PC-9 (cell line): ENCODE measurements around the gene DOCK1. TPM values are rescaled to one million over a fixed set of nuclear protein-coding genes. Genes with fewer than 3 reads are reported as not detected.

ENCODE experiments used
- BruUV-seq: library from RNA; stranded (reverse); fragments of 400-500 nt; replicated peaks from 2 replicates; lab custom pipeline; 2021; lab: Mats Ljungman, UMichigan
- CTCF ChIA-PET: fragments of 300-600 bp; sonication (Branson Sonifier 250); formaldehyde crosslinking; loops from one replicate; lab custom pipeline; 2022; ENCODE audit warnings: antibody characterized with exemption; lab: Charles Lee
- POLR2A ChIA-PET: fragments of 300-600 bp; sonication (Branson Sonifier 250); formaldehyde crosslinking; loops from one replicate; lab custom pipeline; 2022; ENCODE audit warnings: antibody characterized with exemption; ENCODE audit not compliant: unreplicated experiment; lab: Charles Lee
- DNase-seq, 2 experiments: peaks; one replicate each; pipeline versions ENCODE4 v3.0.0 to v3.0.0-alpha.2; 2015 to 2022; ENCODE audit warnings: mixed read lengths in 1 of 2
- H2AFZ ChIP-seq: fragments of 200-600 bp; sonication (generic); 2 replicates; pipeline ENCODE4 v1.8.1; 2017; ENCODE audit warnings: antibody characterized with exemption
- H3F3A ChIP-seq: fragments of 200-600 bp; sonication (generic); 2 replicates; pipeline ENCODE4 v1.8.1; 2017; ENCODE audit warnings: antibody characterized with exemption, mild to moderate bottlenecking, low read depth; ENCODE audit not compliant: insufficient read depth
- H3K27ac ChIP-seq: fragments of 200-600 bp; sonication (generic); 2 replicates; pipeline ENCODE4 v1.6.1; 2016; ENCODE audit warnings: mixed run types
- H3K27me3 ChIP-seq: fragments of 200-600 bp; sonication (generic); 2 replicates; pipeline ENCODE4 v1.6.1; 2016; ENCODE audit warnings: low read depth, mixed run types; ENCODE audit not compliant: insufficient read depth
- H3K36me3 ChIP-seq: fragments of 200-600 bp; sonication (generic); 2 replicates; pipeline ENCODE4 v1.6.1; 2016; ENCODE audit warnings: low read depth, mixed run types
- H3K4me1 ChIP-seq: fragments of 200-600 bp; sonication (generic); replicated peaks from 2 replicates; pipeline ENCODE4 v1.6.1; 2016; ENCODE audit warnings: mixed run types; ENCODE audit not compliant: insufficient read depth
- H3K4me2 ChIP-seq: fragments of 200-600 bp; sonication (generic); 2 replicates; pipeline ENCODE4 v1.6.1; 2017; ENCODE audit warnings: mixed run types
- H3K4me3 ChIP-seq: fragments of 200-600 bp; sonication (generic); 2 replicates; pipeline ENCODE4 v1.6.1; 2016; ENCODE audit warnings: mixed run types
- H3K79me2 ChIP-seq: fragments of 200-600 bp; sonication (generic); 2 replicates; pipeline ENCODE4 v1.6.1; 2017; ENCODE audit warnings: low read depth, mixed run types
- H3K9me2 ChIP-seq: fragments of 200-600 bp; sonication (generic); 2 replicates; pipeline ENCODE4 v1.8.1; 2017; ENCODE audit warnings: mild to moderate bottlenecking; ENCODE audit not compliant: insufficient read depth
- H3K9me3 ChIP-seq: fragments of 200-600 bp; sonication (generic); 2 replicates; pipeline ENCODE4 v1.8.1; 2016; ENCODE audit warnings: low read depth; ENCODE audit not compliant: insufficient read depth
- H4K20me1 ChIP-seq: fragments of 200-600 bp; sonication (generic); 2 replicates; pipeline ENCODE4 v1.8.1; 2017; ENCODE audit not compliant: insufficient read depth
- EZH2 ChIP-seq: fragments of 200-600 bp; sonication (generic); IDR thresholded peaks from 2 replicates; pipeline ENCODE4 v1.8.0; 2017; ENCODE audit warnings: antibody characterized with exemption, low read depth
- intact Hi-C: fragments of 100-400 bp; cut with micrococcal nuclease; formaldehyde crosslinking; loops from one replicate; pipeline ENCODE4 v1.10.0; 2022; ENCODE audit not compliant: unreplicated experiment
- total RNA-seq: library from RNA; stranded (reverse); gene quantifications from 2 replicates; pipeline ENCODE4 v1.2.3, GENCODE V29; 2021
- TF ChIP-seq, protein P1 (sequence below): fragments of 200-600 bp; sonication (generic); conservative IDR thresholded peaks from 2 replicates; pipeline ENCODE4 v1.6.1; 2017; ENCODE audit warnings: mixed run types, antibody characterized with exemption, mild to moderate bottlenecking, moderate library complexity

DOCK1 gene
- total RNA-seq, 1 experiment from 2014 or later: 24.8 TPM

DNA sequence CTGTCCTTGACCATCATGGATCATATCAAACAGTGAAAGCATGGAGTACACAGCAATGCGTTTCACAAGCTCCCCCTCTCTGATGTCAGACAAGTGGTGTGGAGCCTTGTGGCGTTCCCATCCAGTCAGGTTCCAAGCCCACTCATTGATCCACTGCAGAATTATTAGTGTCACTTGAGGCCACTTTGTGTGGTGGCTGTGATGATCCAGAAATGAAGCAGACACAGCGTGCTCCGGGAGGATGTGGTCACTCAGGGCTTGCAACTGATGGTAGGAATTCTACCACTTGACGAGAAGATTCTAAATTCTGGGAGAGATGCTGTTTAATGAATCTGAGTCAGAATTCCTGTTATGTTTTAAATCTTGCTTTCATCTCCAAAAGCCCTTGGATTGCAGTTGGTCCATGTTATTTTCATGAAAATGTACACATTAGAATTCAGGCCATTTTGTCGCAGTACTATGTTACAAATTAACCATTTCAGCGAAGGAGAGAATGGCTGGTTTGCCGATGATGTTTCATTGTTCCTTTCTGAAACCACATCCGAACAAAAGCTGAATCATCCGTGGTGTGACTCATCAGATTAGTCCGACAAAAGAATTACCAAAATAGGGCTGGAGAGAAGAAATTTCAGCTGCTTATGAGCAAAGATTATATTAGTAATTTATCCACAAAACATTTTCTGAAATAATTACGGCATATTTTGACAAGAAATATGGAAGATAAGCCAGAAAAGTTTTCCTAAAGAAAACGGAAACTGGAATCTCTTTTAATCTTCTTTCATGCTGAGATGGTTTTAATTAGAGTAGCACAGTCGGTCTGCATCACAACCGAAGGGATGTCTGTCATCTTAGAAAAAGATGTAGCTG is 243.1 kb downstream of the DOCK1 start:
- Histone ChIP-seq H3F3A (peaks cover 17% of the 10 kb centered on the region; the same call in 1 of the 2 replicates), H3K4me1 (peaks cover 43% of the 10 kb centered on the region), H3K27me3 (no peaks in the 10 kb centered on the region), H3K79me2 (no peaks in the 10 kb centered on the region), H4K20me1 (no peaks in the 10 kb centered on the region), H3K36me3 (no peaks in the 10 kb centered on the region), H3K9me2 (no peaks in the 10 kb centered on the region), H3K27ac (peak overlapping the region; percentile 81), H3K9me3 (no peaks in the 10 kb centered on the region), H2AFZ (no peak overlapping the region), H3K4me3 (no peak overlapping the region), H3K4me2 (peak overlapping the region; percentile 57)
- TF ChIP-seq, protein P1, sequence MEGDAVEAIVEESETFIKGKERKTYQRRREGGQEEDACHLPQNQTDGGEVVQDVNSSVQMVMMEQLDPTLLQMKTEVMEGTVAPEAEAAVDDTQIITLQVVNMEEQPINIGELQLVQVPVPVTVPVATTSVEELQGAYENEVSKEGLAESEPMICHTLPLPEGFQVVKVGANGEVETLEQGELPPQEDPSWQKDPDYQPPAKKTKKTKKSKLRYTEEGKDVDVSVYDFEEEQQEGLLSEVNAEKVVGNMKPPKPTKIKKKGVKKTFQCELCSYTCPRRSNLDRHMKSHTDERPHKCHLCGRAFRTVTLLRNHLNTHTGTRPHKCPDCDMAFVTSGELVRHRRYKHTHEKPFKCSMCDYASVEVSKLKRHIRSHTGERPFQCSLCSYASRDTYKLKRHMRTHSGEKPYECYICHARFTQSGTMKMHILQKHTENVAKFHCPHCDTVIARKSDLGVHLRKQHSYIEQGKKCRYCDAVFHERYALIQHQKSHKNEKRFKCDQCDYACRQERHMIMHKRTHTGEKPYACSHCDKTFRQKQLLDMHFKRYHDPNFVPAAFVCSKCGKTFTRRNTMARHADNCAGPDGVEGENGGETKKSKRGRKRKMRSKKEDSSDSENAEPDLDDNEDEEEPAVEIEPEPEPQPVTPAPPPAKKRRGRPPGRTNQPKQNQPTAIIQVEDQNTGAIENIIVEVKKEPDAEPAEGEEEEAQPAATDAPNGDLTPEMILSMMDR: no peak
- no peak for TF ChIP-seq EZH2
- intact Hi-C loops: loop anchor here (5.0 kb wide), 1 partner anchor 136 kb away; no protein-coding TSS in a partner anchor
- CTCF ChIA-PET: no interaction called here
- peak in 1 of 2 experiments; percentile 65 for DNase-seq
- POLR2A ChIA-PET: interaction anchor here (0.7 kb wide), 1 partner anchor 1282 kb away, joined by 6 read pairs; no protein-coding TSS in a partner anchor
- BruUV-seq: no TSS peak

DNA sequence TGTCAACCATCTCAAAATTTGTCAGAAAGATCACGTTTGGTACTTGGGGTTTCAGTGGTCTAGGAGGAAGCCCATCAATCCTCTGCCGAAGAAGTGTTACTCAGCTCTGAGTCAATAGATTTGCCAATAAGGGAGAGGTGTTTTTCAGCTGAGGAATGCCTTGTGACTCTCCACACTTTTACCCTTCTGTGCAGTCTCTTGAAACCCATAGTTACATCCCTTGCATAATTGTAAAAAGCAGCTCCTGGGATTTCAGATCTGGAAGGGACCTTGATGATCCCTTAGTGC is 243.6 kb downstream of the DOCK1 start:
- H3K4me1 ChIP-seq: peaks cover 43% of the 10 kb centered on the region
- peak overlapping the region; percentile 57 for H3K4me2 ChIP-seq
- no peaks in the 10 kb centered on the region for H3K9me3 ChIP-seq
- TF ChIP-seq, protein P1: no peak
- no peak for TF ChIP-seq EZH2
- CTCF ChIA-PET: no interaction called here
- no peak overlapping the region for H3K4me3 ChIP-seq
- intact Hi-C loops: loop anchor here (5.0 kb wide), 1 partner anchor 137 kb away; no protein-coding TSS in a partner anchor
- H3K27me3 ChIP-seq: no peaks in the 10 kb centered on the region
- no peaks in the 10 kb centered on the region for H3K79me2 ChIP-seq
- no peak overlapping the region for H2AFZ ChIP-seq
- peaks cover 17% of the 10 kb centered on the region; the same call in 1 of the 2 replicates for H3F3A ChIP-seq
- POLR2A ChIA-PET: interaction anchor here (0.7 kb wide), 1 partner anchor 1283 kb away, joined by 6 read pairs; no protein-coding TSS in a partner anchor
- DNase-seq: peak in 1 of 2 experiments; percentile 68
- H3K36me3 ChIP-seq: no peaks in the 10 kb centered on the region
- no peaks in the 10 kb centered on the region for H3K9me2 ChIP-seq
- BruUV-seq: no TSS peak
- H4K20me1 ChIP-seq: no peaks in the 10 kb centered on the region
- peak overlapping the region; percentile 81 for H3K27ac ChIP-seq

DNA sequence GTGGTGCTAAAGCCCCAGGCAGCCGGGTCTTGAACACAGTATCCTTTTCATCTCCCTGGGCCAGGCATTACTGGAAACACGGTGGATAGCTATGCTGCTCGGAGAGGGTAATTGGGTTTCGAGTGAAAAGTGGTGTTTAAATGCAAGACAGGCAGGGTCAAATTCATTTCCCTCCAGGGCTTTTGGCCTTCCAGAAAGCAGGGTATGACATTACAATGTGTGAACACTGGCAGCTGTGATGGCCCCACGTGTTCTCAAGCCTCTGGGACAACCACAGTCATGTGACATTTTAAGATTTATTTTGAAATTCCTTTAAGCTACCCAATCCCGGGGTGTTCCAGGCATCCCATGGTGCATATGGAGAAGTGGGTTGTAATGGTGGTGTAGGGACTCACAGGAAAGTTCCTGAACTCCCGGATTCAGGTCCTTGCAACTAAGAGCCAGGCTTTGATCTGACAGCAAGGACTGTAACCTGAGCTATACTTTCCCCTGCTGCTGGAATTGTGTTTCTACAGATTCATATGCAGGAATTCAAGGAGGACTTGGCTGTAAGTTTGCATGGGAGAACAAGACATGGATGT is 244.4 kb downstream of the DOCK1 start:
- Histone ChIP-seq H3K27ac (peak overlapping the region; percentile 81), H4K20me1 (no peaks in the 10 kb centered on the region), H3K4me3 (no peak overlapping the region), H3K27me3 (no peaks in the 10 kb centered on the region), H2AFZ (no peak overlapping the region), H3K79me2 (no peaks in the 10 kb centered on the region), H3K36me3 (no peaks in the 10 kb centered on the region), H3K4me1 (peaks cover 43% of the 10 kb centered on the region), H3K9me2 (no peaks in the 10 kb centered on the region), H3K4me2 (peak overlapping the region; percentile 57), H3F3A (peaks cover 17% of the 10 kb centered on the region; the same call in 1 of the 2 replicates), H3K9me3 (no peaks in the 10 kb centered on the region)
- DNase-seq: no peak
- POLR2A ChIA-PET: interaction anchor here (0.6 kb wide), 1 partner anchor 291 kb away, joined by 3 read pairs; no protein-coding TSS in a partner anchor
- no TSS peak for BruUV-seq
- TF ChIP-seq, protein P1: no peak
- TF ChIP-seq EZH2: no peak
- intact Hi-C loops: loop anchor here (5.0 kb wide), 1 partner anchor 137 kb away; no protein-coding TSS in a partner anchor
- CTCF ChIA-PET: no interaction called here
